ENCODE data around the gene KLHL41.
"Not testable (repeated sequence)": the region's sequence is repeated elsewhere in the genome, so short reads cannot be mapped to it uniquely, and the experiment has no call there.

The KLHL41 gene

GRCh38 chr2:169565686-169566085 is 56.2 kb downstream of the KLHL41 start:
- H3K4me2 ChIP-seq (ENCODE audit: low read length) = no peak overlapping the region
- H3K4me1 ChIP-seq (ENCODE audit: control insufficient read depth, low read depth, low read length) = no peaks in the 10 kb centered on the region
- no peak overlapping the region for H2BK120ac ChIP-seq (ENCODE audit: low read depth, low read length)
- WGBS (ENCODE audit: extremely low coverage, insufficient coverage, low lambda C conversion rate) = no CpG with 5 or more reads among the region's 1 CpG
- no peak overlapping the region for H3K23ac ChIP-seq (ENCODE audit: low read length)
- H3K79me2 ChIP-seq (ENCODE audit: control insufficient read depth, insufficient read depth, low read length) = no peaks in the 10 kb centered on the region
- no peak overlapping the region for H4K8ac ChIP-seq (ENCODE audit: low read depth, low read length)
- no peak overlapping the region for H3K9ac ChIP-seq (ENCODE audit: low read length)
- no peak overlapping the region for H3K4me3 ChIP-seq (ENCODE audit: low read length)
- H3K27ac ChIP-seq (ENCODE audit: low read depth, low read length) = no peak overlapping the region
- H2AK5ac ChIP-seq (ENCODE audit: low read length) = no peak overlapping the region
- H3K79me1 ChIP-seq (ENCODE audit: low read length) = no peaks in the 10 kb centered on the region
- no peak overlapping the region for H2BK5ac ChIP-seq (ENCODE audit: low read length)
- no peaks in the 10 kb centered on the region for H3K27me3 ChIP-seq (ENCODE audit: insufficient read depth, low read length, poor library complexity)
- H3K56ac ChIP-seq (ENCODE audit: low read length) = no peak overlapping the region
- H3K4ac ChIP-seq (ENCODE audit: low read depth, low read length) = no peak overlapping the region
- no peak overlapping the region for H2BK15ac ChIP-seq (replicated peaks; ENCODE audit: low read depth)
- H3K18ac ChIP-seq (ENCODE audit: low read length) = no peak overlapping the region
- no peaks in the 10 kb centered on the region for H3K36me3 ChIP-seq (ENCODE audit: control insufficient read depth, insufficient read depth, low read length)
- H4K5ac ChIP-seq (ENCODE audit: low read length) = no peak overlapping the region
- no peak for DNase-seq

GRCh38 chr2:169569948-169570347 is 60.4 kb downstream of the KLHL41 start:
- H3K4me3 ChIP-seq (ENCODE audit: low read length) = no peak overlapping the region
- no peak overlapping the region for H3K4ac ChIP-seq (ENCODE audit: low read depth, low read length)
- no peak overlapping the region for H3K9ac ChIP-seq (ENCODE audit: low read length)
- H3K18ac ChIP-seq (ENCODE audit: low read length) = no peak overlapping the region
- no peak overlapping the region for H3K23ac ChIP-seq (ENCODE audit: low read length)
- no peak overlapping the region for H2BK120ac ChIP-seq (ENCODE audit: low read depth, low read length)
- H3K79me2 ChIP-seq (ENCODE audit: control insufficient read depth, insufficient read depth, low read length) = peaks cover 5% of the 10 kb centered on the region
- no peak overlapping the region for H2AK5ac ChIP-seq (ENCODE audit: low read length)
- no peak overlapping the region for H3K27ac ChIP-seq (ENCODE audit: low read depth, low read length)
- no peaks in the 10 kb centered on the region for H3K4me1 ChIP-seq (ENCODE audit: control insufficient read depth, low read depth, low read length)
- no peak overlapping the region for H2BK5ac ChIP-seq (ENCODE audit: low read length)
- H3K36me3 ChIP-seq (ENCODE audit: control insufficient read depth, insufficient read depth, low read length) = no peaks in the 10 kb centered on the region
- peaks cover 1% of the 10 kb centered on the region for H3K79me1 ChIP-seq (ENCODE audit: low read length)
- 100% methylated on average over 2 of the region's 2 CpGs for WGBS (ENCODE audit: extremely low coverage, insufficient coverage, low lambda C conversion rate)
- no peak overlapping the region for H3K4me2 ChIP-seq (ENCODE audit: low read length)
- no peaks in the 10 kb centered on the region for H3K27me3 ChIP-seq (ENCODE audit: insufficient read depth, low read length, poor library complexity)
- H4K5ac ChIP-seq (ENCODE audit: low read length) = no peak overlapping the region
- no peak overlapping the region for H4K8ac ChIP-seq (ENCODE audit: low read depth, low read length)
- no peak overlapping the region for H2BK15ac ChIP-seq (replicated peaks; ENCODE audit: low read depth)
- DNase-seq = no peak
- H3K56ac ChIP-seq (ENCODE audit: low read length) = no peak overlapping the region

GRCh38 chr2:169570752-169571151 is 61.2 kb downstream of the KLHL41 start:
- not testable (repeated sequence) for H3K36me3 ChIP-seq (ENCODE audit: control insufficient read depth, insufficient read depth, low read length); H3K18ac ChIP-seq (ENCODE audit: low read length); H3K23ac ChIP-seq (ENCODE audit: low read length); H3K79me2 ChIP-seq (ENCODE audit: control insufficient read depth, insufficient read depth, low read length); H3K4ac ChIP-seq (ENCODE audit: low read depth, low read length); H4K8ac ChIP-seq (ENCODE audit: low read depth, low read length); H3K4me1 ChIP-seq (ENCODE audit: control insufficient read depth, low read depth, low read length); H4K5ac ChIP-seq (ENCODE audit: low read length); H3K4me2 ChIP-seq (ENCODE audit: low read length); H3K27ac ChIP-seq (ENCODE audit: low read depth, low read length); H2AK5ac ChIP-seq (ENCODE audit: low read length); DNase-seq; H3K9ac ChIP-seq (ENCODE audit: low read length); H3K4me3 ChIP-seq (ENCODE audit: low read length); H3K27me3 ChIP-seq (ENCODE audit: insufficient read depth, low read length, poor library complexity); H2BK15ac ChIP-seq (replicated peaks; ENCODE audit: low read depth); H3K56ac ChIP-seq (ENCODE audit: low read length); H3K79me1 ChIP-seq (ENCODE audit: low read length); H2BK5ac ChIP-seq (ENCODE audit: low read length); H2BK120ac ChIP-seq (ENCODE audit: low read depth, low read length)
- no CpG with 5 or more reads among the region's 4 CpGs for WGBS (ENCODE audit: extremely low coverage, insufficient coverage, low lambda C conversion rate)

- no peak overlapping the region for H3K4ac ChIP-seq (ENCODE audit: low read depth, low read length)
- H3K4me3 ChIP-seq (ENCODE audit: low read length) = no peak overlapping the region
- H3K79me1 ChIP-seq (ENCODE audit: low read length) = peaks cover 1% of the 10 kb centered on the region
- peaks cover 5% of the 10 kb centered on the region for H3K79me2 ChIP-seq (ENCODE audit: control insufficient read depth, insufficient read depth, low read length)
- H2BK5ac ChIP-seq (ENCODE audit: low read length) = no peak overlapping the region
- no peak overlapping the region for H2AK5ac ChIP-seq (ENCODE audit: low read length)
- H2BK120ac ChIP-seq (ENCODE audit: low read depth, low read length) = no peak overlapping the region
- no peak overlapping the region for H3K4me2 ChIP-seq (ENCODE audit: low read length)
- H3K36me3 ChIP-seq (ENCODE audit: control insufficient read depth, insufficient read depth, low read length) = no peaks in the 10 kb centered on the region
- no peak overlapping the region for H2BK15ac ChIP-seq (replicated peaks; ENCODE audit: low read depth)
- no peak overlapping the region for H3K9ac ChIP-seq (ENCODE audit: low read length)
- no peaks in the 10 kb centered on the region for H3K4me1 ChIP-seq (ENCODE audit: control insufficient read depth, low read depth, low read length)
- no peak for DNase-seq
- no peak overlapping the region for H3K18ac ChIP-seq (ENCODE audit: low read length)
- H4K8ac ChIP-seq (ENCODE audit: low read depth, low read length) = no peak overlapping the region
- no peak overlapping the region for H4K5ac ChIP-seq (ENCODE audit: low read length)
- H3K27me3 ChIP-seq (ENCODE audit: insufficient read depth, low read length, poor library complexity) = no peaks in the 10 kb centered on the region
- H3K56ac ChIP-seq (ENCODE audit: low read length) = no peak overlapping the region
- no peak overlapping the region for H3K23ac ChIP-seq (ENCODE audit: low read length)
- H3K27ac ChIP-seq (ENCODE audit: low read depth, low read length) = no peak overlapping the region
- no CpG with 5 or more reads among the region's 3 CpGs for WGBS (ENCODE audit: extremely low coverage, insufficient coverage, low lambda C conversion rate)
Measured at GRCh38 chr2:169571571-169571970, 62.1 kb downstream of the KLHL41 start.

- Histone ChIP-seq H4K8ac (ENCODE audit: low read depth, low read length) (no peak overlapping the region), H2AK5ac (ENCODE audit: low read length) (no peak overlapping the region), H2BK120ac (ENCODE audit: low read depth, low read length) (no peak overlapping the region), H3K23ac (ENCODE audit: low read length) (no peak overlapping the region), H3K4me2 (ENCODE audit: low read length) (no peak overlapping the region), H3K79me1 (ENCODE audit: low read length) (peaks cover 1% of the 10 kb centered on the region), H3K9ac (ENCODE audit: low read length) (no peak overlapping the region), H3K36me3 (ENCODE audit: control insufficient read depth, insufficient read depth, low read length) (no peaks in the 10 kb centered on the region), H4K5ac (ENCODE audit: low read length) (no peak overlapping the region), H3K4ac (ENCODE audit: low read depth, low read length) (no peak overlapping the region), H3K79me2 (ENCODE audit: control insufficient read depth, insufficient read depth, low read length) (peaks cover 5% of the 10 kb centered on the region), H3K18ac (ENCODE audit: low read length) (no peak overlapping the region), H2BK15ac (replicated peaks; ENCODE audit: low read depth) (no peak overlapping the region), H3K4me1 (ENCODE audit: control insufficient read depth, low read depth, low read length) (no peaks in the 10 kb centered on the region), H3K56ac (ENCODE audit: low read length) (no peak overlapping the region), H2BK5ac (ENCODE audit: low read length) (no peak overlapping the region), H3K27me3 (ENCODE audit: insufficient read depth, low read length, poor library complexity) (no peaks in the 10 kb centered on the region), H3K27ac (ENCODE audit: low read depth, low read length) (no peak overlapping the region), H3K4me3 (ENCODE audit: low read length) (no peak overlapping the region)
- no CpG with 5 or more reads among the region's 1 CpG for WGBS (ENCODE audit: extremely low coverage, insufficient coverage, low lambda C conversion rate)
- DNase-seq = no peak
Measured at GRCh38 chr2:169572189-169572588, 62.7 kb downstream of the KLHL41 start.

- no peak overlapping the region for H2BK120ac ChIP-seq (ENCODE audit: low read depth, low read length)
- no peak overlapping the region for H3K27ac ChIP-seq (ENCODE audit: low read depth, low read length)
- no peak overlapping the region for H2AK5ac ChIP-seq (ENCODE audit: low read length)
- H3K23ac ChIP-seq (ENCODE audit: low read length) = no peak overlapping the region
- no peak overlapping the region for H2BK5ac ChIP-seq (ENCODE audit: low read length)
- H3K79me1 ChIP-seq (ENCODE audit: low read length) = peaks cover 1% of the 10 kb centered on the region
- H3K9ac ChIP-seq (ENCODE audit: low read length) = peak overlapping the region; percentile 78
- H3K4me2 ChIP-seq (ENCODE audit: low read length) = peak overlapping the region; percentile 84
- H3K4me1 ChIP-seq (ENCODE audit: control insufficient read depth, low read depth, low read length) = no peaks in the 10 kb centered on the region
- no peak overlapping the region for H2BK15ac ChIP-seq (replicated peaks; ENCODE audit: low read depth)
- no peak overlapping the region for H4K5ac ChIP-seq (ENCODE audit: low read length)
- peaks cover 5% of the 10 kb centered on the region for H3K79me2 ChIP-seq (ENCODE audit: control insufficient read depth, insufficient read depth, low read length)
- no peak overlapping the region for H3K4ac ChIP-seq (ENCODE audit: low read depth, low read length)
- DNase-seq = no peak
- peak overlapping the region; percentile 88 for H3K56ac ChIP-seq (ENCODE audit: low read length)
- no CpG with 5 or more reads among the region's 2 CpGs for WGBS (ENCODE audit: extremely low coverage, insufficient coverage, low lambda C conversion rate)
- no peak overlapping the region for H3K18ac ChIP-seq (ENCODE audit: low read length)
- no peaks in the 10 kb centered on the region for H3K36me3 ChIP-seq (ENCODE audit: control insufficient read depth, insufficient read depth, low read length)
- peak overlapping the region; percentile 69 for H3K4me3 ChIP-seq (ENCODE audit: low read length)
- no peak overlapping the region for H4K8ac ChIP-seq (ENCODE audit: low read depth, low read length)
- H3K27me3 ChIP-seq (ENCODE audit: insufficient read depth, low read length, poor library complexity) = no peaks in the 10 kb centered on the region
Measured at GRCh38 chr2:169572821-169573159, 63.3 kb downstream of the KLHL41 start.

All from mesendoderm (in vitro differentiated cells).